Activated CD4-positive, alpha-beta T cell treated with anti-CD3 and anti-CD28 coated beads, Interleukin-2, amount 50 U/mL, for 16 hours (primary cell): Measurements from ENCODE around the gene PLBD2.
A peak's percentile ranks its signal among the peaks of the same experiment; 100 is the strongest.

Source experiments
- DNase-seq: peaks from one replicate; pipeline ENCODE4 v3.0.0-alpha.2; 2020

PLBD2 gene, protein sequence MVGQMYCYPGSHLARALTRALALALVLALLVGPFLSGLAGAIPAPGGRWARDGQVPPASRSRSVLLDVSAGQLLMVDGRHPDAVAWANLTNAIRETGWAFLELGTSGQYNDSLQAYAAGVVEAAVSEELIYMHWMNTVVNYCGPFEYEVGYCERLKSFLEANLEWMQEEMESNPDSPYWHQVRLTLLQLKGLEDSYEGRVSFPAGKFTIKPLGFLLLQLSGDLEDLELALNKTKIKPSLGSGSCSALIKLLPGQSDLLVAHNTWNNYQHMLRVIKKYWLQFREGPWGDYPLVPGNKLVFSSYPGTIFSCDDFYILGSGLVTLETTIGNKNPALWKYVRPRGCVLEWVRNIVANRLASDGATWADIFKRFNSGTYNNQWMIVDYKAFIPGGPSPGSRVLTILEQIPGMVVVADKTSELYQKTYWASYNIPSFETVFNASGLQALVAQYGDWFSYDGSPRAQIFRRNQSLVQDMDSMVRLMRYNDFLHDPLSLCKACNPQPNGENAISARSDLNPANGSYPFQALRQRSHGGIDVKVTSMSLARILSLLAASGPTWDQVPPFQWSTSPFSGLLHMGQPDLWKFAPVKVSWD

DNA sequence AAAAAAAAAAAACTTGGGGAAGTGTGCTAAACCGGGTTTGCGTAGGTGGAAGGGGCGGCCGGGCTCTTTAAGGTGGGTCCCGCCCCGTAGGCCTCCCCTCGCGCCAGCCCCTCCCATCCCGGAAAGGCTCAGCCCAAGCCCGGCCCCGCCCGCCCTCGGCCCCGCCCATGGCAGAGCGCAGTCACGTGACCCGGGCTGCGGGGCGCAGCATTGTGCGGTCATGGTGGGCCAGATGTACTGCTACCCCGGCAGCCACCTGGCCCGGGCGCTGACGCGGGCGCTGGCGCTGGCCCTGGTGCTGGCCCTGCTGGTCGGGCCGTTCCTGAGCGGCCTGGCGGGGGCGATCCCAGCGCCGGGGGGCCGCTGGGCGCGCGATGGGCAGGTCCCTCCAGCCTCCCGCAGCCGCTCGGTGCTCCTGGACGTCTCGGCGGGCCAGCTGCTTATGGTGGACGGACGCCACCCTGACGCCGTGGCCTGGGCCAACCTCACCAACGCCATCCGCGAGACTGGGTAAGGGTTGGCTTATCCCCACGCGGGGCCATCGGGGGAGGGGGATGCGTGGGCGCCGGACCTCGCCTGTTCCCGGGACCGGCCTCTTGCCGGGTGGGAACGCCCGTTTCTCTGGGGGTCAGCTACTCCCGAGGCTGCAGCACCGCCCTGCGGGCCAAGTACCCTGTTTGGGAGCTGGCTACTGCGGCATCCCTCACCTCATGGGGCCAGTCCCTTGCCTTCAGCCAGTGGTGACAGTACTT, at the start of gene PLBD2:
Gene PLBD2 (plus strand): TSS at position 207 of the 752 bp plus-strand sequence. CDS start 14 bp downstream, at position 221.
- DNase-seq, result peak; percentile 93

DNA sequence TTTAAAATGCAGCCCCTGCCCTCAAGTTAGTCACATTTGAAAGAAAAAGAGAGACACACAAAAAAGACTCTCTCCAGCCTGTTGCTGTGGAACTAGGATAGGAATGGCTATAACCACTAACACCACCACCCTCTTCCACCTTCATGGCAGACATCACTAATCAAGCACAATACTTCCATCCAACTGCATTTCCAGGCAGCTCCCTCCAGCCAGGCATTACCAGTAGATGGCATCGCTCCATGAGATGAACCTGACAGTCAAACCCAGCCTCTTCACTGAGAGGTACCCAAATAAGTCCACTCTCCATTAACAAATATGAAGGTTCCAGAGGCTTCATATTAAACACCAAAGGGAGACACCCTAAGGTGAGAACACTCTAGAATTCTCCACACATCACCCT, 47.9 kb upstream of the PLBD2 start:
- DNase-seq, result peak; percentile 21

DNA sequence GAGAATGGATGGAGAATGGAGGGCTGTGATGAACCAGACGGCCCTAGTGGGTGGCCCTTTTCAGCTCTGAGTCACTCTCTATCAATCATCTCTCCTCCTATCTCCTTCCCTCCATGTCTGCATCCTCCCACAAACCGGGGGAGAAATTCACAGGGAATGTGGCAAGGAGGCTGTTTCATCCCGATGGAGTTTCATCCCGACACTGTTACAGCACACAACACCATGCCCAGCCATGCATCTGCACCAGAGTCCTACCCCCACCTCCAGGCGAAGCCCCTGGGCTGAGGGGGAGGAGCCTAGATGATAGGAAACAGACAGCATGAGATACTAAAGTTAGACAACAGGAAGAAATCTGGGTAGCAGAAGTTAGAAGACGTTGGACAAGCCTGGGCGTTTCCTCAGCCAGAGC, 44.3 kb upstream of the PLBD2 start:
- DNase-seq, result no peak

DNA sequence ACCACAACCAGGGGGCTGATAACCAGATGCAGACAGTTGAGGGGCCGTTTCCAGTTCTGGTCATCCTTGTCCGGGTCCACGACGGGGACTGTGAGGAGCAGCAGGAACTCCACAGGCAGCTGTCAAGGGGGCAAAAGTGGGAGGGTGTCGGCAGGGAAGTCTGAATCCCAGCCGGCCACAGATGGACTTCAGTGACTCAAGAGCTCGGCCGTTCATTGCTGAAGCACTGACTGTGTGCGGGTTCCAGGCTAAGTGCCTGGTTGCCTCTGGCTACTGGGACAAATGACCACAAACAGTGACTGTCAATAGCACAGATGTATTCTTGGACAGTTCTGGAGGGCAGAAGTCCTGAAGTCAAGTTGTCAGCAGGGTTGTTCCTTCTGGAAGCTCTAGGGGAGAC, 43.0 kb upstream of the PLBD2 start:
- DNase-seq, result no peak

DNA sequence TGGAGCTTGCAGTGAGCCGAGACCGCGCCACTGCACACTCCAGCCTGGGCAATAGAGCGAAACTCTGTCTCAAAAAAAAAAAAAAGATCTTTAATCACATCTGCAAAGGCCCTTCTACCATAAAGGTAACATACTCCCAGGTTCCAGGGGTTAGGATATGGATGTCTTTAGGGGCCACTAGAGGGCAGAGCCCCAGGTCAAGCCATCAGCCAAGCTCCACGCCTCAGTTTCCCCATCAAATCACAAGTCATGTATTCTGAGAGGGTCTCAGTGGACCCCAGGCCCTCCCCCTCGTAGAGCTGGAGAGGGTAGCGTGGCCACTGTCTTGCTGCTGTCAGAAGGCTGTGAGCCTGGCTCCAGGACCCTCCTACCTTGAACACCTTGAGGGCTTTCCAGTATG, 42.2 kb upstream of the PLBD2 start:
- no peak for DNase-seq

DNA sequence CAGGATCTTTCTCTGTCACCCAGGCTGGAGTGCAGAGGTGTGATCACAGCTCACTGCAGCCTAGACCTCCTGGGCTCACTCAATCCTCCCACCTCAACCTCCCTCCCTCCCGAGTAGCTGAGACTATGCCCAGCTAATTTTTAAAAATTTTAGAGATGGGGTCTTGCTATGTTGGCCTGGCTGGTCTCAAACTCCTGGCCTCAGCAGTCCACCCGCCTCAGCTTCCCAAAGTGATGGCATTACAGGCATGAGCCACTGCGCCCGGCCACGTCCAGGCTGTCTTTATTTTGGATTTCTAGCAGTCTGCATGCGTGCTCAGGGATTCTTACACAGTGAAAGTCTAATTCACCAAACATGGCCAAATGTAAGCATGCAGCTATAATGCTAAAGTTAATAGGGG, 41.3 kb upstream of the PLBD2 start:
- DNase-seq, result no peak

DNA sequence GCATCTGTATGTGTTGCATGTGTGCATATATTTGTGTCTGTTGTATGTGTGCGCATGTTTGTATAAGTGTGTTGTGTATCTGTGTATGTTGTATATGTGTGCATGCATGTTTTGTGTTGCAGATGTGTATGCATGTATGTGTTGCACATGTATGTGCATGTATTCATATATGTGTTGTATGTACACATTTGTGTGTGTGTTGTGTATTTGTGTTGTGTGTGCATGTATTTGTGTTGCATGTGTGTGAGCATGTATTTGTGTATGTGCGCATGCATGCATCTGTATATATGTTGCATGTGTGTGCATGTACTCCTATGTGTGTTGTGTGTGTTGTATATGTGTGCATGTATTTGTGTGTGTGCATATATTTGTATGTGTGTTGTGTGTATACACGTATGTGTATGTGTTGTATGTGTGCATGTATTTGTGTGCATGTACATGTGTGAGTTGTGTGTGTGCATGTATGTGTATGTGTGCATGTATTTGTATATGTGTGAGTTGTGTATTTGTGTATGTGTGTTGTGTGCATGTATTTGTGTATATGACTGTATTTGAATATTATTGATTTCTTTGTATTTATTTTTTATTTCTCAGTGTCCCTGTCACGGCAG, 40.2 kb upstream of the PLBD2 start:
- DNase-seq, result no peak

DNA sequence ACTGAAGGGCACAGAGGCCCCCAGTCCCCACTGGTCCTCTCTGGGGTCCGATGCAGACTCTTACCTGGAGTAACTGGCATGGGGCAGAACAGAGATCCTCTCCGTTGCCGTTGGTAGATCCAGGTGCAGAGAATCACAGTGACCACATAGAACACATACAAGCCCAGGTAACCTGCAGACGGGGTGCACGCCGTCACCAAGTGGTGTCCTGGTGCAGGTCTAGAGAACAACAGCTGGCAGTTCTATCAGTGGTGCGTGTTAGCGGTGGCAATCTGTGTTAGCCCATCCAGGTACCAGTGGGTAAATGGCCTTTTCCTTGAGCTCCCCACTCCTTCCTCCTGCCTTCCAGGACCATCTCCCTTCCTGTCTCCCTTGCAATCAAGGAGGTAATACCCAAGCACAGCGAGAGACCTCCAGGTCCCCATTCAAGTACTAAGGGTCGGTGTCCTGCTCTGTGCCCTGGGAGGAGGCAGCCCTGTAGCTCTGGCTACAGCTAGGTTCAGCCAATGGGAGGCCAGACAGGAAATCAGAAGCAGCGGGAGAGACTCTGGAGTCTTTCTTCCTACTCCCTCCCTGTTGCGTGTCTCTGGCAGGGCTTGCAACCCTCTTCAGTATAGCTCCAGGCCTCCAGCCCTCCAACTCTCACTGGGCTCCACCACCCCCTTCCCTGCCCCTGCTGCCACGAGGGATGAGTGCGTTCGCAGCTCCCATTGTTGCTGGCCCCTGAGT, 39.3 kb upstream of the PLBD2 start:
- no peak for DNase-seq

DNA sequence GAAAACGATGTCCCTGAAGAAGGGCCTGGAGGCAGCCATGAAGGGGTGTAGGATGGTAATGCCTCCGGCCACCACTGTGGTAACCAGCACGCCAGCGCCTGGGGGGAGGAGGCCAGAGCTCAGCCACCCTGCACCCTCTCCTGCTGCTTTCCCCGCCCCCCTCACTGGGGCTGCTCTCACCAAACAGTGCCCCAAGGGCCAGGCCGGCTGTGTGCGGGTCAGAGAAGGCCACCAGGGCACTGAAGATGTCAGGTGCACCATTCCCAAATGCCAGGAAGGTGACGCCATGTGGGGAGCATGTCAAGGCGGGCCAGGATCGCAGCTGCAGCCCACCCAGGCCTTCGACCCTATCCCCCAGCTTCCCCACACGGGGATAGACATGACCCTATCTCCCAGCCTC, 38.0 kb upstream of the PLBD2 start:
- no peak for DNase-seq

DNA sequence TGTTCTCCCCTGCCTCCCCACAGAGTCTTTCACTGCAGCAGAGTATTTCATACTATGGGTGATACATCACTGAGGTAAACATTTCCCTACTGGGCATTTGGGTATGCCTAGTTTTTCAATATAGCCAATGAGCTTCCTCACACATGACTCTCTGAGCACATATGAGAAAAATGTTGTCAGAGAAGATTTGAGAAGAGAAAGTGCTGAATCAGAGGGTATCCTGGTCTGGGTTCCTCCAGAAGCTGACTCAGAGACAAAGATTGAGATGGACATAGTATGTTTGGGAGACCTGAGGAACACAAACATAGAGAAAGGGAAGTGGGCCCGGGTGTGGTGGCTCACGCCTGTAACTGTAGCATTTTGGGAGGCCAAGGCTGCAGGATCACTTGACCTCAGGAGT, 36.0 kb upstream of the PLBD2 start:
- DNase-seq, result no peak

DNA sequence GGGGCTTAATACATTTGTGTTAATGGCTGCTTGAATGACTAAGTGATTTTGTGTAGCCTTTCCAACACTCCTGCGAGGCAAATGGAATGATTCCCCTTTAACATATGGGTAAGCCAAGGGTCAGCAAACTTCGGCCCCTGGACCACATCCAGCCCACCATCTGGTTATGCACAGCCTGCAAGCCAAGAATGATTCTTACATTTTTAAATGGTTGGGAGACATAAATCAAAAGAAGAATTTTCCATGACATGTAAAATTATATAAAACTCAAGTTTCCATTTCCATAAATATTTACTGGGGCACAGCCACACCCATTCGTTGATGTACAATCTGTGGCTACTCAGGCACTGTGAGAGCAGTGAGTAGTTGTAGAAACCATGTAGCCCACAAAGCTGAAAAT, 32.5 kb upstream of the PLBD2 start:
- DNase-seq, result no peak

DNA sequence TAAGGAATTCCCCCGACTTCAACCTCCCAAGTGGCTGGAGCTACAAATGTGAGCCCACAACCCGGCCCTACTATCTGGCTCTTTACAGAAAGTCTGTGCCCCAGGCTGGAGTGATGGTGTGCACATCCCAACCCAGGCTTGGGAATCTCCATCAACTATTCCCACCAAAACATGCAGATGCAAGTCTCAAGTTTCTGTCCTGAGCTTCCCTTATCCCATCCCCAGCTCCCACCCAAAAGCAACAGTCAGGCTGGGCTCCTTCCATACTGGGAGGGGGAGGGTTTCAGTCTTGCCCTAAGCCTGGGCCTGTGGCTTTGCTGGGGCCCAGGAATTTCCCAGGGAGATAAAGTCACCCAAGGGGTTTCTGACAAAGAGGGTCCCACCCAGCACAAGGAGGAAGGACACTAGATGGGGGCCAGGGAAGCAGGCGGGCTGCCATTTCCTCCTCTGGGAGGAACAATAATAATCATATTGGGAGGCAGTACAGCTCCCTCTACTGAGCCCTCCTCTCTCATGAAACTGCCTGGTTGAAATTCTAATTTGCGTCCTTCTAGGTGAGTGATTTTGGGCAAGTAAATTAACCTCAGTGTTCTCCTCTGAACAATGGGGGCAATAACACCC, 31.5 kb upstream of the PLBD2 start:
- DNase-seq, result no peak

DNA sequence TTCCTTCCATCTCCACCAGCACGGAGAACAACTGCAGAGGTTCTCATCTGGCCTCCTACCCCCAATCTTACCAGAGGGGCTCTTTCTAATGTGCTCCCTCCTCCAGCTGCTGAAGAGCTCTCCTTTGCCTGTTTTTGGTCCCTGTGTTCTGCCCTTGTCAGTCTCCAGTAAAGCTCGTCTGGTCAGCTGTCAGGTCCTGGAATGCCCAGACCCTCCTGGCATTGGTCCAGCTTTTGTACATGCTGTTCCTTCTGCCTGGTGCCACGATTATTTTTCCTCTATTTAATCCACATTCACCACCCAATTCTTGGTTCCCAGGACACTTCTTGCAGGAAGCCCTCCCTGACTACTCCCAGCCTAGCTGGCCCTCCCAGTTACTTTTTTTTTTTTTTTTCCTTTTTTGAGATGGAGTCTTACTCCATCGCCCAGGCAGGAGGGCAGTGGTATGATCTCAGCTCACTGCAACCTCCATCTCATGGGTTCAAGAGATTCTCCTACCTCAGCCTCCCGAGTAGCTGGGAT, 30.0 kb upstream of the PLBD2 start:
- no peak for DNase-seq

DNA sequence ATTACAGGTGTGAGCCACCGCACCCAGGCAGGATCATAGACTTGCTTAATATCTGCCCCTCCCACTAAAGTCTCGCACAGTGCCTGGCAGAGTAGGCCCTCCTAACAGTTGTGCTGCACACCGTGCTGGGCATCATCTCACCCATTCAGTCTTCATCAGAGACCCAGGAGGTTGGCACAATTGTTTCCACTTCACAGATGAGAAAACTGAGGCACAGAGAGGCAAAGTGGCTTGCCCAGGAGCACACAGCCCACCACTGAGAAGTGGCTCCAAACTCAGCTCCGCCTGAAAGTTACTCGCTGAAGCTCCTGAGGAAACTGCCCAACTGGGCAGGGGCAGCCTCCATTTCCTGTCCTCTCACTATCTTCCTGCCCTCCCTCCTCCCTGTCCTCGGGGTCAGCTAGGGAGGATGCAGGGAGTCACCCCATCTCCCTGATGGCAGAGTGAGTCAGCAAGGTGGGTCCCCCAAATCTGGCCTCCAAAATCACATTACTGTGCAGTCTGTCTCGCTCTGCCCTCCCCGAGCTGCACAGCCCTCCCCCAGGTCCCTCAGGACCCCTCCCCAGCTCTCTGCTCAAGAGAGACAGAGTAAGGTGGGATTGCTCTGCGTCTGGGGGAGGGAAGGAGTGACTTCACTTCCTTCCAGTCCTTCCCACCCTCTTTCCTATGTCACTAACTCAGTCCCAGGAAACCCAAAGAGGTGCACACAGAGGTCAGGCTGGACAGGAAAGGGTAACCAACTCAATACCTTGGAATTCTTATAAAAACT, 29.2 kb upstream of the PLBD2 start:
- no peak for DNase-seq

DNA sequence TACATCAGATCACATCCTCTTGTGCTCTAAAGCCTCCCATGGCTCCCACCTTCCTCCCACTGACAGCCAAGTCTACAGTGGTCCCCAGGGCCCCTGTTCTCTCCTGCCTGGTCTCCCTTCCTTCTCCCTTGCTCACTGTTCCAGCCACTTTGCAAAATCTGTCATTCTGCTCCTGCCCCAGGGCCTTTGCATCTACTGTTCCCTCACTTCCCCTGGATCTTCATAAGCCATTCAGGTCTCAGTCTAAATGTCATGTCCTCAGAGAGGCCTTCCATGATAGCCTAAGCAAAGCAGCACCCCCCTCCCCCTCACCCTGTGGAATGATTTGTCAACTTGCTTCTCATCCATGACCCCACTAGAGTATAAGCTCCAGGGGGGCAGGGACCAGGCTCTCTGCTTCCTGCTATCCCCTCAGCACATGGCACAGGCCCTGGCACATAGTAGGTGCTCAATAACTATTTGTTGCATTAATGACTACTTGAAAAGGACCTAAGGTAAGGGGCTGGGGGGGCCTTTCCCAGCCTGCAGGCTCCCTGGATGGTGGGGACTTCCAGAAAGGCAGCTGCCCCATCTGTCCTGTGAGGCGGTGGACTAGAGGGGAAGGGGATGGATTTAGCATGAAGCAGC, 28.5 kb upstream of the PLBD2 start:
- DNase-seq, result no peak

DNA sequence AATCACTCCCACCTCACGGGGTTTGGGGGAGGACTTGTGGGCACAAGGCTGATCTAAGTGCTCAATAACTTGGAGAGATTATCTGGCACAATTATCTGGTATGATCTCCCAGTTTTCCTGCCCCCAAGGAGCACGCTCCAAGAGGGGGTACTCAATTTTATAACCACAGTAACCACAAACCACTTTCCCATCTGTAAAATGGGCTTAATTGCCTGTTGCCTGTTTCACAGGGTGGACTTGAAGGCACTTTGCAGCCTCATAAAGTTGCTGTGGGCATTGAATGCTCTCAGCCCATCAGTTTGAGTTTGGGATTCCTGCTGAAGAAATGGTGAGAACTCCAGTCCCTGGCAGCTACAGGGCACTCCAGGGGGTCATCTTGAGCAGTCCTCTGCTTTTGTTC, 27.9 kb upstream of the PLBD2 start:
- no peak for DNase-seq

DNA sequence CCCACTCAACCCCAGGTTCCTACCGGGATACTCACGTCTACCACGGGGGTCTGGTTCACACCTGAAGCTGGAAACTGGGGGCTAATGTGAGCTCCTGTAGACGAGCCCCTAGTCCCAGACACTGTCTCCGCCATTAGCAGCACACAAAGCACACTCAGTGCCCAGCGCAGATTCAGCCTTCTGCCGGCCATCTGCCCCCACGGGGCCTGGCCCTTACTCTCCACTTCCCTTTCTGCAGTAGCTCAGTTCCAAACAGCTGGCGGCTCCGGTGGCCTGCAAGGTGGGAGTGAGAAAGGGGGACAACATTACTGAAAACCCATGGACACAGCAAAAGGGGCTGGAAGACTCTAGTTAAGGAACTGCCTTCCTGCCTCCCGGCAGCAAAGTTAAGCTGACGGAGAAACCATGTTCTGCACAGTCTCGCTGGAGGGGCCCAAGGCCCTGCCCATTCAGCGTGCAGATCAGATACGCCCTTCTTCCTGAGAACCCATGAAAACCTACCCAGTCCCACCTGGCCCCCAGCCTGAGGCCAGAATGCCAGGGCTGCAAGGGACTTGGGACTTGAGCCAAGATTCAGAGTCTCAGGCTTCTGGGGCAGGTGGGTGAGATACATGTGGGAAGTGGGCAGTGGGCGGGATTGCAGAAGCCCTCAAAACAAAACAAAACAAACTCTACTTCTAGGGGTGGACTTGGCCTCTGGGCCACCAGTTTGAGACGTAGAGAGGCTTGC, 25.5 kb upstream of the PLBD2 start:
- no peak for DNase-seq

DNA sequence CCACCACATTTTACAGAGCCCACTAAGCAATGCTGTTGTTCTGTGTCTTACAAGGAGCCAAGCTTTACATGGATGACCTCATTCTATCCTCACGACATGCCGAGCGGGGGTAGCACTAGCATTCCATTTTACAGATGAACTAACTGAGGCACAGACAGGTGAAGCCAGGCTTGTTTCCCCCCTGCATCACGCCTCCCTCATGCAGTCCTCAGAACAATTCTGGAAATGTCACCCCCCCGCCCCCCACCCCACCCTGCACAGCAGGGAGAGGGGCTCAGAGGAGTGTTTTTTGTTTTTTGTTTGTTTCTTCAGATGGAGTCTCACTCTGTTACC, 25.0 kb upstream of the PLBD2 start:
- DNase-seq, result no peak

DNA sequence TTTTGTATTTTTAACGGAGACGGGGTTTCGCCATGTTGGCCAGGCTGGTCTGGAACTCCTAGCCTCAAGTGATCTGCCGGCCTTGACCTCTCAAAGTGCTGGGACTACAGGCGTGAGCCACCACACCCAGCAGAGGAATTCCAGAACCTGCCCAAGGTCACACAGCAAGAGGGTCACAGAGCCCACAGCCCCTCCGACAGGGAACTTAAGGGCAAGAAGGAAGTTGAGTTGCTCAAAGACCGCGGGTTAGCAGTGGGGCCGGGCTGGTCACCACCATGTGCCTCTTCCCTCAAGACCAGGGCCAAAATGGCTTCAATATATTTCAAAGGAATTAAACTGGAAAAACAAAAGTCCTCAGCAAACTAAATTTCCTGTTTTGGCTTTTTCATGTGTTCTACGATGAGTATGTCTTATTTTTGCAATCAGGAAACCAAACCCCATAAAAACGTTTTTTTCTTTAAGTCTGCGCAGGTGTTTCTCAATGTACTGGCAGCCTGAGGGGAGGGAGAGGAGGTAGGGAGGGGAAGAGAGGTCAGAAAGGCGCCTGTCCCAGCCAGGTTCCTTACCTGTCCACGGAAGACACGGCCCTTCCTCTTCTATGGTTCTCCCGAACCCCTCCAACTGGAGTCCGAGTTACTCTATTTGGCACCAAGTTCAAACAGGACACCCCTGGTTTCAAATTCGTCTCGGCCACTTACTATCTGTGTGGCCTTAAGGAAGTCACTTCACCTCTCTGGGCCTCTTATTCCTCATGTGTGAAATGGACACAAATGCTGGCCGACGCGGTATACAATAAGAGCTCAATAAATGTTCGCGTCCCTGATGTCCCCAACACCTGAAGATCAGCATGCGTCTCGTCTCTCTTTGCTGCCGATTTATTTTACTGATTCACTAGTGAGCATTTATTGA, 24.3 kb upstream of the PLBD2 start:
- no peak for DNase-seq
